ENCODE data around the gene TUBG1.
"Not testable (repeated sequence)": the region's sequence is repeated elsewhere in the genome, so short reads cannot be mapped to it uniquely, and the experiment has no call there.

DNA sequence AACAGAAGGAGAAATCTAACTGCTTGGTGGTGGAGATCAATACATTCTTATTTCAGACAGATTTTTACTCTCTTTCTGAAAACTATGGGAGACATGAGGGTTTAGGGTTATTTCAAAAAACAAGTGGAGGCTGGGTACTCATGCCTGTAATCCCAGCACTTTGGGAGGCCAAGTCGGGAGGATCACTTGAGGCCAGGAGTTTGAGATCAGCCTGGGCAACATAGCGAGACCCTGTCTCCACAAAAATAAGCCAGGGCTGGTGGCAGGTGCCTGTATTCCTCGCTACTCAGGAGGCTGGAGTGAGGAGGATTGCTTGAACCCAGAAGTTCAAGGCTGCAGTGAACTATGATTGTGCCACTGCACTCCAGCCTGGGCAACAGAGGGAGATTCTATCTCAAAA lies 12.5 kb downstream of the TUBG1 start:
- not testable (repeated sequence) for TF ChIP-seq CTCF (IDR thresholded peaks at IDR 0.05); POLR2A (IDR thresholded peaks at IDR 0.05); POLR2AphosphoS5 (IDR thresholded peaks at IDR 0.05; ENCODE audit: insufficient read depth in 1 of 2, low read depth in 1 of 2)
